K562 (cell line): Measurements from ENCODE around the gene STS. TPM values are rescaled to one million over a fixed set of nuclear protein-coding genes. Genes with fewer than 3 reads are reported as not detected.

Experiments
- ATAC-seq: fragments of 200-7000 bp; cut with Tn5 transposase; 3 replicates; pipeline ENCODE4 v1.9.1; 2020; ENCODE audit warnings: moderate library complexity
- BruUV-seq: library from RNA; stranded (reverse); fragments of 400-500 nt; replicated peaks from 2 replicates; lab custom pipeline; 2021; lab: Mats Ljungman, UMichigan
- CTCF ChIA-PET: fragments of 300-600 bp; formaldehyde crosslinking; extraction: SDS; loops from one replicate; lab custom pipeline; 2021; ENCODE audit warnings: low intra/inter-chr PET ratio; lab: Yijun Ruan, JAX
- POLR2A ChIA-PET: fragments of 300-600, 350-650 bp; sonication (Branson Sonifier 250); formaldehyde crosslinking; extraction: SDS; loops from one replicate; lab custom pipeline; 2021; ENCODE audit warnings: antibody characterized with exemption, inconsistent platforms; lab: Yijun Ruan, JAX
- DNase-seq, 4 experiments: peaks; one replicate each; pipeline versions ENCODE4 v3.0.0 to v3.0.0-alpha.2; 2011 to 2018; ENCODE audit warnings: low spot score in 3 of 4, mixed read lengths in 3 of 4; ENCODE audit errors: extremely low read depth in 1 of 4
- FAIRE-seq: peaks from 2 replicates; lab custom pipeline; 2011; peaks lifted over from hg19 to GRCh38; lab: Jason Lieb, UNC
- H2AFZ ChIP-seq: 2 replicates; pipeline ENCODE4 v1.6.0; 2011; ENCODE audit warnings: low read depth, low read length, control low read depth, inconsistent platforms
- H3K27ac ChIP-seq: fragments of 200-600 bp; 3 replicates; pipeline ENCODE4 v1.8.0; 2011; ENCODE audit warnings: low read depth, mild to moderate bottlenecking, control low read depth, inconsistent platforms, low read length, moderate library complexity, mixed read lengths; ENCODE audit errors: extremely low read depth
- H3K27me3 ChIP-seq, 2 experiments: fragments of 300-600 bp in 1 of 2; 2 replicates in 1 of 2; 3 replicates in 1 of 2; pipeline versions ENCODE4 v1.6.0 to v1.8.0; 2011; ENCODE audit warnings: inconsistent platforms in 2 of 2, low read length in 2 of 2, mild to moderate bottlenecking in 1 of 2, mixed read lengths in 1 of 2, moderate library complexity in 1 of 2; ENCODE audit not compliant: control insufficient read depth in 2 of 2, insufficient read depth in 2 of 2
- H3K36me3 ChIP-seq: fragments of 300-600 bp; 3 replicates; pipeline ENCODE4 v1.8.0; 2011; ENCODE audit warnings: mild to moderate bottlenecking, low read length, inconsistent platforms; ENCODE audit not compliant: control insufficient read depth, insufficient read depth
- H3K4me1 ChIP-seq, 2 experiments: fragments of 200-600 bp in 1 of 2; replicated peaks in 1 of 2; 2 replicates in 1 of 2; 3 replicates in 1 of 2; pipeline versions ENCODE4 v1.5.1 to v1.8.0; 2011; ENCODE audit warnings: inconsistent platforms in 2 of 2, low read length in 2 of 2, mild to moderate bottlenecking in 1 of 2, mixed read lengths in 1 of 2, moderate library complexity in 1 of 2; ENCODE audit not compliant: control insufficient read depth in 2 of 2, insufficient read depth in 2 of 2
- H3K4me2 ChIP-seq: 2 replicates; pipeline ENCODE4 v1.6.1; 2011; ENCODE audit warnings: low read length, control low read depth, inconsistent platforms, mixed read lengths; ENCODE audit not compliant: insufficient read depth
- H3K4me3 ChIP-seq: fragments of 200-600 bp; sonication (generic), shearing (Covaris generic); 2 replicates; pipeline ENCODE4 v1.5.1; 2016; ENCODE audit warnings: control low read depth, inconsistent platforms
- H3K79me2 ChIP-seq: fragments of 200-600 bp; 3 replicates; pipeline ENCODE4 v1.8.0; 2011; ENCODE audit warnings: low read length, inconsistent platforms; ENCODE audit not compliant: control insufficient read depth, insufficient read depth
- H3K9ac ChIP-seq, 2 experiments: 2 replicates each; pipeline versions ENCODE4 v1.6.0 to v1.6.1; 2011; ENCODE audit warnings: low read depth in 2 of 2, low read length in 2 of 2, control low read depth in 1 of 2, inconsistent platforms in 1 of 2, mild to moderate bottlenecking in 1 of 2, mixed read lengths in 1 of 2; ENCODE audit not compliant: insufficient read depth in 1 of 2
- H3K9me1 ChIP-seq: one replicate; pipeline ENCODE4 v1.6.0; 2011; ENCODE audit warnings: inconsistent platforms, mild to moderate bottlenecking, low read length, moderate library complexity; ENCODE audit not compliant: control insufficient read depth, insufficient read depth
- H3K9me3 ChIP-seq: replicated peaks from 2 replicates; pipeline ENCODE4 v1.5.1; 2011; ENCODE audit warnings: low read depth, low read length, inconsistent platforms; ENCODE audit not compliant: control insufficient read depth, insufficient read depth
- H4K20me1 ChIP-seq: replicated peaks from 2 replicates; pipeline ENCODE4 v1.6.1; 2011; ENCODE audit warnings: low read length, inconsistent platforms, mixed read lengths; ENCODE audit not compliant: control insufficient read depth, insufficient read depth
- ATF7 ChIP-seq: fragments of 450-650 bp; IDR thresholded peaks from 2 replicates; pipeline ENCODE4 v1.7.1; 2014; ENCODE audit warnings: mild to moderate bottlenecking, moderate library complexity
- DPF2 ChIP-seq: fragments of 450-650 bp; IDR thresholded peaks from 2 replicates; pipeline ENCODE4 v1.6.1; 2016
- GATA2 ChIP-seq: sonication (generic); formaldehyde crosslinking; IDR thresholded peaks from 2 replicates; pipeline ENCODE4 v1.4.0; 2020; ENCODE audit warnings: mild to moderate bottlenecking, missing genetic modification reagents
- KLF6 ChIP-seq: fragments of 250-450 bp; sonication (Bioruptor Pico); IDR thresholded peaks from 2 replicates; pipeline ENCODE4 v1.4.0; 2020; ENCODE audit warnings: mild to moderate bottlenecking, moderate library complexity, borderline replicate concordance
- MCM7 ChIP-seq, 2 experiments: fragments of 450-650 bp; IDR thresholded peaks; 2 replicates each; pipeline ENCODE4 v1.6.1; 2016 to 2018
- RBM15 ChIP-seq: fragments of 200-400 bp; formaldehyde crosslinking; IDR thresholded peaks from 2 replicates; pipeline ENCODE4 v1.6.1; 2018; ENCODE audit warnings: mild to moderate bottlenecking, low read length, moderate library complexity; ENCODE audit not compliant: insufficient read depth
- RUNX1 ChIP-seq: sonication (generic); IDR thresholded peaks from 2 replicates; pipeline ENCODE4 v1.6.1; 2016; ENCODE audit warnings: antibody characterized with exemption, low read depth
- SREBF1 ChIP-seq: fragments of 150-350 bp; IDR thresholded peaks from 2 replicates; pipeline ENCODE4 v1.6.1; 2014; ENCODE audit warnings: antibody characterized with exemption, low read depth, low read length, borderline replicate concordance
- XRCC4 ChIP-seq: IDR thresholded peaks from one replicate; pipeline ENCODE4 v1.6.1; 2011; ENCODE audit not compliant: insufficient read depth, insufficient read length; ENCODE audit errors: extremely low read depth
- ZNF644 ChIP-seq: fragments of 200-800 bp; sonication (Bioruptor generic); IDR thresholded peaks from 2 replicates; pipeline ENCODE4 v1.6.1; 2016; ENCODE audit warnings: low read depth, missing genetic modification characterization, missing compliant biosample characterization
- WGBS: fragments of 100-300 bp; shearing (Covaris generic); methylation state at CpG from one replicate; pipeline ENCODE4 v1.1.6; 2016; ENCODE audit warnings: low coverage, mixed read lengths; ENCODE audit not compliant: insufficient coverage; ENCODE audit errors: missing lambda C conversion rate; 5-methylcytosine and 5-hydroxymethylcytosine counted together
- in situ Hi-C: fragments of 300-500 bp; cut with MboI; formaldehyde crosslinking; loops from 4 replicates; pipeline ENCODE4 v1.15.0; 2018; ENCODE audit warnings: inconsistent platforms, mixed read lengths
- intact Hi-C: fragments of 100-400 bp; cut with micrococcal nuclease; formaldehyde crosslinking; loops from 2 replicates; pipeline ENCODE4 v1.14.2; 2022
- polyA plus RNA-seq, 8 experiments: library from polyadenylated mRNA; depleted of rRNA in 4 of 8; stranded (reverse) in 5 of 8; unstranded in 3 of 8; fragments of >200 nt; fragmentation: Nextera tagmentation in 2 of 8; fragmentation: Illumina TruSeq in 1 of 8; extraction: Ambion mirVana in 2 of 8; extraction: Trizol in 1 of 8; gene quantifications; 2 replicates each; pipeline versions ENCODE4 v1.2.1 to v1.2.3, GENCODE V29; 2011 to 2014; ENCODE audit warnings: inconsistent platforms in 1 of 8, missing spikeins in 1 of 8
- total RNA-seq, 7 experiments: library from RNA; depleted of rRNA in 6 of 7; stranded (reverse); fragments of >200 nt in 6 of 7; fragmentation: Illumina TruSeq in 2 of 7; extraction: Trizol in 2 of 7; gene quantifications; 2 replicates each; pipeline versions ENCODE4 v1.2.1 to v1.2.3, GENCODE V29; 2011 to 2021; ENCODE audit warnings: low replicate concordance in 1 of 7
- TF ChIP-seq, protein P1 (sequence below): fragments of 450-650 bp; IDR thresholded peaks from 2 replicates; pipeline ENCODE4 v1.6.1; 2016; ENCODE audit warnings: borderline replicate concordance

Gene STS
- total and polyA plus RNA-seq, 9 of the 15 experiments (the other 6 are each of a cell fraction or from before 2014, with no cell fraction given) = 0.14 to 1.3 (median 0.63) TPM

DNA sequence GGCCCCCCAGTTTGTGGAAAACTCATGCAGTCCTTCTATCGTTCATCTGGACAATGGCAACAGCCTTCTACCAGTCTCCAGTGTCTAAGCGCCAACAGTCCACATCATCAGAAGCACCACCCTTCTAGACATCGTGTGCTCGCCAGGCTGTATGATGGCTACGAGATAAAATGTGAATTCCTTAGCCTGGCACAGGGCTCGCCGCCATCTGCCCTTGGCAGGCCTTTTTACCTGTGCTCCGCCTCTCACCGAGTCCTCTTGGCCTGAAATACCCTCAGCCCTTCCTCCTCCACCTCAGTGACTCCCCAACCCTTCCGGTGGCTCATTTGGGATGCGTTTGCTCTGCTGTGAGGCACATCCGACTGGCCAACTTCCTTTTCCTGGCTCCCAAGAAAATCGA is 15.9 kb upstream of the STS start:
- Histone ChIP-seq H3K27ac (no peak overlapping the region), H3K9me3 (no peaks in the 10 kb centered on the region), H4K20me1 (no peaks in the 10 kb centered on the region), H3K36me3 (peaks cover 7% of the 10 kb centered on the region; the same call in 1 of the 3 replicates), H3K4me1 (peaks cover 13 to 24% of the 10 kb centered on the region in 2 experiments; a peak in 4 of 5 replicates), H3K9me1 (peaks cover 4% of the 10 kb centered on the region), H2AFZ (no peak overlapping the region), H3K9ac (no peak overlapping the region; a peak in 1 of 4 replicates), H3K4me3 (no peak overlapping the region), H3K27me3 (no peaks in the 10 kb centered on the region), H3K79me2 (peaks cover 71% of the 10 kb centered on the region), H3K4me2 (no peak overlapping the region)
- POLR2A ChIA-PET = no interaction called here
- FAIRE-seq = no peak
- no TSS peak for BruUV-seq
- 98% methylated on average over 10 of the region's 13 CpGs for WGBS
- intact Hi-C loops = loop anchor here (1.0 kb wide), 1 partner anchor 40 kb away; no protein-coding TSS in a partner anchor
- CTCF ChIA-PET = no interaction called here
- TF ChIP-seq KLF6 (CRISPR knock-in tag) = no peak
- ATAC-seq = no peak
- no peak for DNase-seq
- in situ Hi-C loops = no loop called here

DNA sequence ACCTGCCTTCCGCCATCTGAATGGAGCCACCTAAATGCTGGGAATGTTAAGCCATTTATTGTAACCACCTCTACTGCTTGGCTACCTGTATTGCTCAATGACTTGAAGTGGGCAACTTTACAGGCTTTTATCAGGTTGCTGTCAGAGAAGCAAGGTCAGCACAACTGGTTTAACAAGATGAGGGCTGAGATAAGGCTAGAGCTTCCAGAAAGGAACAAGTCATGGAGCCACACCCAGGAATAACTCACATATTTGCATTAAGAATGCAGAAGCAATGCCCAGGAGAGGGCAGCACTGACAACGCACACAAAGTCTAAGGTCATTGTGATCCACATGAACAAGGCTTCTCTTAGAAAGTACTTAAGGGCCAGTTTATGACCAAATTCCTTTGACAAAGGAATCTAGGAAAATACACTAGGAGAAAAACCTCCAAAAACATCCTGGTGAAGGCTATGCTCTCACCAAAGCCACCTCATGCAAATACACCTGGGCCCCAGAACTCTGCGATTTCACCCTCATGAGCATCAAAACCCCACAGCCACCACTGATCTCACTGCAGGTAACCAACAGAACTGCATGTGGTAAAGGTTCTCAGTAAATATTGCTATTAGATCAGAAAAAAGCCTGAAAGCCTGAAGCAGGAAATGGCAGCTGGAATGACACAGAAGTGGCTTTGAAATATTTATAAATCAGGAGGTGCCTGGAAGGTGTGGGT is 15.0 kb upstream of the STS start:
- H3K9ac ChIP-seq = peak overlapping the region; percentile 62 to 73; a peak in 3 of 4 replicates
- H3K79me2 ChIP-seq = peaks cover 72% of the 10 kb centered on the region
- H3K4me1 ChIP-seq = peaks cover 13 to 24% of the 10 kb centered on the region in 2 experiments; a peak in 4 of 5 replicates
- BruUV-seq = no TSS peak
- peak overlapping the region; percentile 81 for H3K27ac ChIP-seq
- no peak overlapping the region for H3K4me3 ChIP-seq
- H3K4me2 ChIP-seq = peak overlapping the region; percentile 76; the same call in 1 of the 2 replicates
- H3K36me3 ChIP-seq = peaks cover 7% of the 10 kb centered on the region; the same call in 1 of the 3 replicates
- peak; percentile 54 to 87 (median 64) for DNase-seq
- no peaks in the 10 kb centered on the region for H3K9me3 ChIP-seq
- peak; percentile 96 for ATAC-seq
- no peaks in the 10 kb centered on the region for H4K20me1 ChIP-seq
- CTCF ChIA-PET = no interaction called here
- WGBS = 60% methylated on average over 3 of the region's 3 CpGs
- intact Hi-C loops (loop anchor here (1.0 kb wide), 1 partner anchor 39 kb away; no protein-coding TSS in a partner anchor), in situ Hi-C loops (no loop called here)
- H3K9me1 ChIP-seq = peaks cover 4% of the 10 kb centered on the region
- FAIRE-seq = peak; percentile 90
- H3K27me3 ChIP-seq = no peaks in the 10 kb centered on the region
- peak overlapping the region; percentile 79 for H2AFZ ChIP-seq
- POLR2A ChIA-PET = interaction anchor here (1.7 kb wide), 1 partner anchor 14 kb away, joined by 5 read pairs; no protein-coding TSS in a partner anchor
- TF ChIP-seq RUNX1 = no peak
- TF ChIP-seq XRCC4 = no peak
- no peak for TF ChIP-seq RBM15
- TF ChIP-seq, protein P1, sequence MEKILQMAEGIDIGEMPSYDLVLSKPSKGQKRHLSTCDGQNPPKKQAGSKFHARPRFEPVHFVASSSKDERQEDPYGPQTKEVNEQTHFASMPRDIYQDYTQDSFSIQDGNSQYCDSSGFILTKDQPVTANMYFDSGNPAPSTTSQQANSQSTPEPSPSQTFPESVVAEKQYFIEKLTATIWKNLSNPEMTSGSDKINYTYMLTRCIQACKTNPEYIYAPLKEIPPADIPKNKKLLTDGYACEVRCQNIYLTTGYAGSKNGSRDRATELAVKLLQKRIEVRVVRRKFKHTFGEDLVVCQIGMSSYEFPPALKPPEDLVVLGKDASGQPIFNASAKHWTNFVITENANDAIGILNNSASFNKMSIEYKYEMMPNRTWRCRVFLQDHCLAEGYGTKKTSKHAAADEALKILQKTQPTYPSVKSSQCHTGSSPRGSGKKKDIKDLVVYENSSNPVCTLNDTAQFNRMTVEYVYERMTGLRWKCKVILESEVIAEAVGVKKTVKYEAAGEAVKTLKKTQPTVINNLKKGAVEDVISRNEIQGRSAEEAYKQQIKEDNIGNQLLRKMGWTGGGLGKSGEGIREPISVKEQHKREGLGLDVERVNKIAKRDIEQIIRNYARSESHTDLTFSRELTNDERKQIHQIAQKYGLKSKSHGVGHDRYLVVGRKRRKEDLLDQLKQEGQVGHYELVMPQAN = no peak
- 0 out of 2 replicates have a peak, but pooled peaks have one; percentile 18 for TF ChIP-seq ATF7
- no peak for TF ChIP-seq SREBF1
- TF ChIP-seq MCM7 (IDR thresholded peaks at IDR 0.05) = no peak
- peak; percentile 66 for TF ChIP-seq GATA2 (CRISPR knock-in tag)
- TF ChIP-seq ZNF644 (tag) = no peak
- TF ChIP-seq DPF2 = no peak; the same call in 1 of the 2 replicates
